Measurements from ENCODE around the gene CACNA1D. TPM values are rescaled to one million over a fixed set of nuclear protein-coding genes. Genes with fewer than 3 reads are reported as not detected.

The CACNA1D gene
- total RNA-seq, 1 experiment from 2014 or later, result not detected

DNA sequence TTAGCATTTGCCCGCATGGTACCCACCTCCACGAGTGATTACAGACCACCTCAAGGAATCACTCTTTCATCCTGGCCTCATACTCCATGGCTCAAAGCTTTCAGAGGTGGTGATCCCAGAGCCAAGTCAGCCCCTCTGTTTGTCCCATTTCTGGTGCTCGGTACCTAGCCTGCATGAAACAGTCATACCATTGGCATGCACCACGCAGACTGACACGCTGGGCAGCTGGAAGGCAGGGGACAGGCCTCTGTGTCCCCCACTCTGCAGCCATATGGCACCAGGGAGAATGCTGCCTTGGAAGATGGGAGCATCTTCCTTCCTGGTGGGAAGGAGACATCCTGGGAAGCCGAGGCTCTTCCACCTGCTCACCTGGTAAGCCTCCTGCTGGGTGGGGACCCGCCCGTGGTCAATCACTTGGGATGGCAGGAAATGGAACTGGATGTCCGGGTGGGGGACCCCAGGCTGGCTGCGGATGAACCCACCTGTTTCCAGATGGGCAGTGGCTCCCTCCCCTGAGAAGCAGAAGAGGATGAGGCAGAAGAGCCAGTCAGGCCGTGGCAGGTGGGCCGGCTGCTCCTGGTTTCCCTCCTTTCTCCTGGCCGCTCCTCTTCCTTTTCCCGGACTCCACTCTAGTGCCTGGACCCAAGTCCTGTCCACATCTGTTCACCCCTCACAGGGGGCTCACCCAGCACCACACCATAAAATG lies 324.9 kb downstream of the CACNA1D start:
- no peak for DNase-seq (ENCODE audit: low read depth)

DNA sequence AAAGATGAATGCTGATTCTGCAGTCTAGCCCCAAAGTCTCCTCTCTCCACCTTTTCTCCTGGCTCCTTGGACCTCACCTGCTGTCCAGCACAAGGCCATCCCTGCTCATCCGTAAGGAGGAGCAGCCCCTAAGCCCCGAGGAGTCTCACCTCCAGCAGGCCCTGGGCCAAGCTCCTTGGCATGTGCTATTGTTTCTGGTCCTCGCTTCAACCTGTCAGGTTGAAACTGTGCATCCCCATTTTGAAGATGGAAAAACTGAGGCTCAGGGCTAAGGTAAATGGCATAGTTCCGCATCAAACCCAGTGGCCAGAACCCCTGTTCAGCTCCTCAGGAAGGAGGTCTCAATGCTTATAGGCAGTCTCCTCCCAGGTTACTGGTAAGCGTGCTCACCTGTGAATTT lies 325.7 kb downstream of the CACNA1D start:
- no peak for DNase-seq (ENCODE audit: low read depth)

DNA sequence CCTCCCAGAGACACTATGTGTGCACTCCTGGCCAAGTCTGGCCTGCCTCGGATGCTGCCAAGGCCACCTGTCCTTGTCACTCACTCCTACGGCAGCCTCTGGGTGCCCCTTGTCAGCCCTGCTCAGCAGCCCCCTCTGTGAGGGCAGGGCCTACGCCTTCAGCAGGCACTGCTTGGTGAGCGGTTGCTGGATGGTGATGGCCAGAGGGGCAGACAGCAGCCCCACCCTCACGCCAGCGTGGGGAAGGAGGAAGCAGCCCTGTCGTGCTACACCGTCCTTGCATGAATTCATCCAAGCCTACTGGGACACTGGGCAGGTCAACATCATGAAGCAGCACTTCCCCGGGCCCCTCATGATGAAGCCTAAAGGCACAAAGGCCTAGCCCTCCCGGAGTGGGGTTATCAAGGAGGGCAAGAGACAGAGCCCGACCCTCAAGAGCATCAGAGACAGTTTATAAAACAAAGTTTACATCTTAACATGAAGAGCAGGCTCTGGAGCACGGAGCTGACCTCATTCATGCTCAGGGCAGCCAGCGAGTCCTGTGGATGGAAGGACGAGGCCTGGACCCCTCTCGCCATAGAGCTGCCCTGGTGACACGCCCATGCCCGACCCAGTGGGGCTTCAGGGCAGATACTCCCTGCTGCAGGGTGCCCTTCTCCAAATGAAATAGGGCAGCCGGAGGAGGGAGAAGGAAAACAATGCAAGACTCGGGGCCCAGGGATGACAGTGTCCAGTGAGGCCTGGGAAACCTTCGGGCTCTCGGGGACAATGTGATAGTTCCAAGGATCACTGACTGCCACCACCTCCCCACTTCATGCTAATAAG lies 326.6 kb downstream of the CACNA1D start:
- DNase-seq (ENCODE audit: low read depth), result no peak

DNA sequence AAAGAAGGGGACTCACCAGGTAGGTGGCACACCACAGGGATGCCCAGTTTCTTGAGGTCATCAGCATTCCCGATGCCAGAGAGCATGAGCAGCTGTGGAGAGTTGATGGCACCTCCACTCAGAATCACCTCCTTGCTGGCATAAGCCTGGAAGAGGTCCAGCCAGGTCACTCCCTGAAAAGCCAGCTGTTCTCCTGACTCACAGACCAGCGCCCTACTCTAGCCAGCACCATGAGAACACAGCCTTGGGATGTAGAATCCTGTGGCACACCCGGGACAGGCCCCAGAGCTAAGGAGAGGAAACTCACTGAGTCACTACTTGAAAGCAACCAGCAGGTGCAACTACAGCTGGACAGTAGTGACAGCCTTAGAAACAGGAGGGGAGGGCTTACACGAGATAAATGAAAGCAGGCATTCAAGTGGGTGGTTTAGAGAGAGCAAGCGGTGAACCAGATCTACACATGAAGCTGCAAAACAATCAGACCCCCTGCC lies 327.3 kb downstream of the CACNA1D start:
- DNase-seq (ENCODE audit: low read depth), result peak; percentile 34

DNA sequence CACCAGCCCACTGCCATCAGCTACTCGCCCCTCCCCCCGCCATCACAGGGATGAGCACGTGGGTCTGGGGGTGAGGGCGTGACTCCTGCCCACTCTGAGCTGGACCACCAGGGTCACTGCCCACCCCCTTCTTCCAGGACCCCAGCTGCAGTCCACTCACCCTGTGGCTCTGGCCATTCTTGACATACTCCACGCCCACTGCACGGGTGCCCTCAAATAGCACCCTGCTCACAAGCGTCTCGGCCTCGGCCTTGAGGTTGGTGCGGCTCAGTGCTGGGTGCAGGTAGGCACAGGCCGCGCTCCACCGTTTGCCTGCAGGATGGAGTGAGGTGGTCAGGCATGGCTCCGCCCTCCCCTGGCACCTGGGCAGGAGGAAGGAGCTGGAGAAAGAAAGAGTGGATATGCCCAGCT lies 327.9 kb downstream of the CACNA1D start:
- DNase-seq (ENCODE audit: low read depth), result no peak

DNA sequence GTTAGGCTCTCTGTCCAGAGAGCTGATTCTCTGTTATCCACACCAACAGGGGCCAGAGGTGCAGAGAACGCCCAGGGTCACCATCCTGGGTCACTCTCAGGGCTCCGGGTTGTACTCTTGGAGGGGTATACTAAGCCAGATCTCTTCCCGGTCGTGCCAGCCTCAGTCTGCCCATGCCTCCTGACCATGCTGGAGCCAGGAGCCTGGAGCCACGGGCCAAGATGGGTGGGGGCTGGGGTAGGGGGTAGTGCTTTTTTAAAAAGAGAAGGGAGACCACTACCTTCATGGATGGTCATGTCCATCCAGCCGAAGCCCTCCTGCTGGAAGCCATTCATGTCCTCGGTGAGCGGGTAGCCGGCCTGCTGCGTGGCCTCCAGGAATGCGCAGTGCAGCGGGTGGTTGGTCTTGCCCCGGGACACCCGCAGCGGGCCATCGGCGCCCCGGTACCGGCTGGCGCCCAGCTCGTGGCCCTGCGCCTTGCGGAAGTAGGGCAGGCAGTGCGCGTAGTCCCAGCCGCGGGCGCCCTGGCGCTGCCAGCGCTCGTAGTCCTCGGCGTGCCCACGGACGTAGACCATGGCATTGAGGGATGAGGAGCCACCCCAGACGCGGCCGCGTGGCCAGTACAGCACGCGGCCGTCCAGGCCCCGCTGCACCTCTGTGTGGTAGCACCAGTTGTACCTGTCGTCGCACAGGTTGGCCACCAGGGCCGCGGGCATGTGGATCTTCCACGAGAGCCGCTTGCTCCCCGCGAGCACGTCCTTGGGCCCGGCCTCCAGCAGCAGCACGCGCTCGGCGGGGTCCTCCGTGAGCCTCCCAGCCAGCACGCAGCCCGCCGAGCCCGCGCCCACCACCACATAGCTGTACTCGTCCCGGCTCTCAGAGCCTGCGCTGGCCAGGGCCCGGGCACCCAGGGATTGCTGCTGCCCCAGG lies 328.9 kb downstream of the CACNA1D start:
- no peak for DNase-seq (ENCODE audit: low read depth)

DNA sequence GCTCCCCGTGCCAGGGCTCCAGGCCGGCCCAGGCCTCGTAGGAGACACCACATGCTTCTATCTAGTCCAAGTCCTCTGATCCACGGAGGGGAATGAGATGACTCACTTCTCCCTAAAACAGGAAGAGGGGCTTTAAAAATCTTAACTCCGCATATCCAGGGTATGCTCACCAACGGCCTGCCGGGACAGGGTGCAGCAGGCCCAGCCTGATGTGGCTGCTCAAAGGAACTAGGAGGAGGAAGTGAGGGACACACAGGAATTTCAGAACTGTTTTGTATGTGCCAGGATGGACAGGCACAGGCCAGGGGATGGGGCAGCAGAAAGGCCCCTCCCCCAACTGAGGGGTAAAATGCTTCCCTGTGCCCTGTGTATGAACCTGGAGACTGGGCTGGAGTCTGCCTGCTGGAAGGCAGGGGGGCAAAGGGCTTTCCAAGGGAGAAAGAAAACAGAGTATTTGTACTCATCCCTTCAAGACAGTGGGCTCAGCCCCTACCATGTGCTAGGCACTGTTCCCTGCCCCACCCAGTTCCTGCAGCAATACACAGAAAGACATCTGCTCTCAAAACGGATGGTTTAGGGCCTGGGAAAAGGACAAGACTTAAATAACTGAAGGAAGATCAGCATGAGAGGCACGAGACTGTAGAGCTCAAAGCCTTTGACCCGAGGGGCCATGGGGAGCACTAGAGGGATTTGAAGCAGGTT lies 329.7 kb downstream of the CACNA1D start:
- DNase-seq (ENCODE audit: low read depth), result no peak

DNA sequence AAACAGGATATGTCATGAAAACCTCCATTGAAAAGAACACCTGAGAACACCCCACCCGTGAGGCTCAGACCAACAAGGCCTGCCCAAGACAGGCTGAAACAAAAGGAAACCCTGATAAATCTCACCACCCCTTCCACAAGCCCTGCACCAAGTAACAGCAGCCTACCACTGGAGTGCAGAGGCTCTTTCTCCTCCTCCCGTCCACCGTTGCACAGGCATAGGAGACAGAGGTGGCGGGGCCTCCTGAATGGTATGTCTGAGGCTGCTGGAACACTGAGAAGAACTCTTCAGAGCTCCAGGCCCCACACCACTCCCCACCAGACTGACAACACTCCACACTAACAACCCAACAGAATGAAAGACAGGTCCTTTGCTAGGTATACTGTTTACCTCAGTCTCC lies 330.4 kb downstream of the CACNA1D start:
- no peak for DNase-seq (ENCODE audit: low read depth)

DNA sequence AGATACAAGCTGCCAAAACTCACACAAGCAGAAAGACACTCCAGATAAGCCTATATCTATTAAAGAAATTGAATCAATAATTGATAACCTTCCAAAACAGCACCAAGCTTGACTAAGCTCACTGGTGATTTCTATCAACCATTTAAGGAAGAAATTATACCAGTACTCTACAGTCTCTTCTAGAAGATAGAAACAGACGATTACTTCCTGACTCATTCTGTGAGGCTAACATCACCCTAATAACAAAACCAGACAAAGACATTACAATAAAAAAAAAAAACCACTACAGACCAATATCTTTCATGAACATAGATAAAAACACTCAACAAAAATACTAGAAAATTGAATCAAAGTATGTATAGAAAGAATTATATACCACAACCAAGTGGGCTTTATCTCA lies 331.6 kb downstream of the CACNA1D start:
- DNase-seq (ENCODE audit: low read depth), result no peak

DNA sequence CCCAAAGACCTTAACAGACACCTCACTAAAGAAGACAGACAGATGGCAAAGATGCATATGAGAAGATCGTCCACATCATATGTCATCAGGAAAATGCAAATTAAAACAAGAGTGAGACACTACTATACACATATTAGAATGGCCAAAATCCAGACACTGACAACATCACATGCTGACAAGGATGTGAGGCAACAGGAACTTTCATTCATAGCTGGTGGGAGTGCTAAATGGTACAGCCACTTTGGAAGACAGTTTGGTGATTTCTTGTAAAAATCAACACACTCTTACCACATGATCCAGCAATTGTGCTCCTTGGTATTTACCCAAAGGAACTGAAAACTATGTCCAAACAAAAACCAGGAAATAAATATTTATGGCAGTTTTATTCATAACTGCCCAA lies 334.2 kb downstream of the CACNA1D start:
- no peak for DNase-seq (ENCODE audit: low read depth)

DNA sequence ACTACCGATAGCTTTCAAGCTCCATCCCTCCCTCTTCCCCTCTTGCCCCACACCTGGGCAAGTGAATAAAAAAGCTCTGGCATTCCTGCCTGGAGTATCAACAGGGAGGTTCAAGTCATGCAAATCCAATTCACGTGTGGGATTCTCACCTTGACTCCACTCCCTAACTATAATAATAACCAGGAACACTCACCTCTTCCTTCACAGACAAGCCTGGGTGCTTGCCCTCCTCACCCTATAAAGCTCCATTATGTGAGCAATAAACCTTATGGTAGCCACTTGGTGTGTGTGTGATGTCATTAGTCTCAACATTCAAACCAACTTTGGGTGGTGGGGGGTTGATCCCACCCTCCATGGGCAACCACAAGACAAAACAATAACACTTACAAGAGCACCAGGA lies 335.2 kb downstream of the CACNA1D start:
- no peak for DNase-seq (ENCODE audit: low read depth)

DNA sequence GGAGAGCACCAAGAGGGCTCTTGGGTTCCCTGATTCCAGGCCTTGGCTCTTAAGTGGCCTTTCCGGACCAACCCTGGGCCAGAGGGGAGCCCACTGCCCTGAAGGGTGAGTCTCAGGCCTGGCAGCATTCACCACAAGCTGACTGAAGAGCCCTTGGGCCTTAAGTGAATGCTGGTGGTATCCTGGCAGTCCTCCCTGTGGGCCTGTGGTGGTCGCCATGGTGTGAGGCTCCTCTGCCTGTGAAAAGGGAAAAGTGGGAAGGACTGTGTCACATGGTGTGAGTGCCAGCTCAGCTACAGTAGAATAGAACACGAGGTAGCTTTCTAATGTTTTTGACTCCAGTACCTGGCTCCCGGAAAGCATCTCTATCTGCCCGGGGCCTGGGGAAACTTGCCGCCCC lies 336.5 kb downstream of the CACNA1D start:
- no peak for DNase-seq (ENCODE audit: low read depth)

DNA sequence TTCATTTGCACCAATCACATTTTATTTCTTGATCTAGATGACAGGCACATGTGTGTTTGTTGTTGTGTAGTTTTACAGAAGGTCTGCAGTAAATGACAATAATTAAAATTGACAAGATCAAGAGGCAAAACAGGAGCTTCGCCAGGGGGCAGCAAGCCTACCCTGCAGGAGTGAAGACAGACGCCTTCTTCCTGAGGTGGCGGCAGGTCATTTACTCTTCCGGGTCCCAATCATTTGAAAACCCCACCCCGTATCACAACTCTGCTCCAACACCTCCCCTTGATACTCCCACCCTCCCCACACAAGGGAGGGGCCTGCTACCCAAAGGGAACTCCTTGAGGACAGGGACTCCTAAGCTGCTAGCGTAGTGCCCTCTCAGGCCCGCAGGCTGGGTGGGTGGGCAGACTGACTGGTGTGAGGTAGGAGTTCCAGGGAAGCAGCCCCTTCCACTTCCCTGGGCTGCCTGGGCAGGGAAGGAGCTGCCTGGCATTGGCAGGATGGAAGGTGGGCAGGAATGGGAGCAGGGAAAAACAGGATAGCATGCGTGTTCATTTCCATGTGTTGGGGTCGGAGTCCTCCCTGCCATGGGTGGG lies 338.7 kb downstream of the CACNA1D start:
- DNase-seq (ENCODE audit: low read depth), result no peak

DNA sequence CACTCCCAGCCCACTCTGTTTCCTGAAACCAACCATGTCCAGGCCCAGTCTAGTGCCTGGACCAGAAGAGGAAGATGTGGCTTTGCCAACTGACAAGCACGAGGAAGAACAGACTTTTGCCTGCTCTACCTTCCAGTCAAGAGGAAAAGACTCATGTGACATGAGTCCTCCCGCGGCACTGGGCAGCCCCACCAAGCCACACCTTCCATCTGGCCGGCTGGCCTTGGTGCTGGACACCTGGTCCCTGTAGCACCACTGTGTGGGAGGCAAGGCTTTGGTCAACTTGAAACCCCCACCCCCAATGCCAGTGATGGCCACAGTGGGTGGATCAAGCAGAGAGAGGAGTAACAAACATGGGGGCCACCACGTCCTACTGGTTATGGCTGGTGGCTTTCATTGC lies 339.3 kb downstream of the CACNA1D start:
- no peak for DNase-seq (ENCODE audit: low read depth)

DNA sequence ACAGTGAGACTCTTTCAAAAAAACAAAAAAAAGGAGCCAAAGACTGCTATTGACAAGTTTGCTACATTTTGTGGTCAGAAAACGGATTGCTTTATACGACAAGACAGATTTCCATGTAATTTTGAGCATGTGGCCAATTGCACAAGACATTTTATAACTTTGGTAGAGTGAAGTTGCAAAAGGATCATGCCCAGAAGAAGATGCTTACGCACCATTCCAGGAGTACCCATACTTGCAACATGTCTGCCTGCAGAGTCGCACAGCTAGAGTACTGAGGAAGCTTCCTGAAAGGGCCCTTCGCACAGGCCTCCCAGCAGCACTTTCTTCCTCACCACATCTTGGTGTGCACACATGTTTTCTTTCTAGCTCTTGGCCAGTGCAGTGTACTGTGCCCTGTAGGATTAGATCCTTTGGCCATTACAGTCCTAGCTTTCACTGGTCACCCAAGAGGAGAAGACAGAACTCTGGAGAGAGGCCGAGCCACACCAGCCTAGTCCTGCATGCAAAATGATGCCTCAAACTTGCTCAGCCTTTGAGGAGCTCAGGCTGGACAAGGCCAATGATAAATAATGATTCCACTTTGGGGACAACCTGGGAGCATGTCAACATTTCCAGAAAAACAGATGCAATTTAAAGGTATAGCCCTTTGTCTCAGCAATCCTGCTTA lies 340.2 kb downstream of the CACNA1D start:
- DNase-seq (ENCODE audit: low read depth), result no peak

DNA sequence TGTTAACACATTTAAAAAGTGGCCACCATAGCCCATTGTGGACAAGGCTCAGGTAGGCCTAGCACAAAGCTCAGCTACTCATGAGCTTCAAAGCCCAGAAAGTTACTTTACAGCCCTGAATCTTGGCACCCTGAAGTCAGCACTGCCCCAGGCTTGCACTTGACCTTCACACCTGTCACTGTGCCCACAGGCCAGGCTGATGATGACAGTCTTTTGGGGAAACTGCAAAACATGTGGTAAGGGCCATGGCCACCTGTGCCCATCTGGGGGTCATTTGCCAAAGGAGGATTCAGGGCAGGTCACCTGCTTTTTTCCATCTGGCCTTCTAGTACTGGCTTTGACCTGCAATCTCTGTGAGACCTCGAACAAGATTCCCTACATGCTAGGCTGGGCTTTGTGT lies 340.8 kb downstream of the CACNA1D start:
- DNase-seq (ENCODE audit: low read depth), result no peak

DNA sequence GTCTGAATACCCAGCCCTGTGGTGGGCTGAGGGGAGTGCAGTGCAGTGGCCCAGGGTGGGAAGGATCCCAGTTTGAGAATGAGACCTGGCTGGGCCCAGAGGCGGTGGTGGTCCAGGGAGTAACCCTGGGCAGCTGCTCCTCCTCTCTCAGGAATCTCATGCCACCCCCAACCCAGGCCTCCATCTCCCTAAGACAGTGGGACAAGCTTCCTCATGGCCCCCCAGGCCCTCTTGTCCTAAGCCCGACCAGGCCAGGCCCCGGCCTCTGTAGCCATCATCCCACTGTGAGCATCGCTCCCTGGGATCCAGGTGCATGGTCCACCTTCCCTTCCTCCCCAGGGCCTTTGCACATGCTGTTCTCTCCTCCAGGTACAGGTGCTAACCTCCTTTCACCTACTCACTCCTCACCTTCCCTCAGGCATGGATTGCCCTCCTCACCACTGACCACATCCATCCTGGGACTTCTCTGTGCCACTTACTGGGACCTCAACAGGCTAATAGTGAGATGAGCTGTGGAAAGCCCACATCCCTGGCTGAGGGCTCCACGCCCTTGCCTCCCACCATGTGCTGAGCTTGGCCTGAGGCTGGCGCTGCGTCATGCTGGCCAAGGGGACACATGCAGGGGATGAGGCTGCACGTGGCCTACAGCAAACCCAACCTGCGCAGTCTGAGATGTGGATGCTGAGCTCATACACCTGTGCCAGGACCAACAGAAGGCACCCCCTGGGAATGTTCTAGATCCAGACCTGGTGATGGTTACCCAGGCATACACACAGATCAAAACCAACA lies 341.9 kb downstream of the CACNA1D start:
- DNase-seq (ENCODE audit: low read depth), result no peak

DNA sequence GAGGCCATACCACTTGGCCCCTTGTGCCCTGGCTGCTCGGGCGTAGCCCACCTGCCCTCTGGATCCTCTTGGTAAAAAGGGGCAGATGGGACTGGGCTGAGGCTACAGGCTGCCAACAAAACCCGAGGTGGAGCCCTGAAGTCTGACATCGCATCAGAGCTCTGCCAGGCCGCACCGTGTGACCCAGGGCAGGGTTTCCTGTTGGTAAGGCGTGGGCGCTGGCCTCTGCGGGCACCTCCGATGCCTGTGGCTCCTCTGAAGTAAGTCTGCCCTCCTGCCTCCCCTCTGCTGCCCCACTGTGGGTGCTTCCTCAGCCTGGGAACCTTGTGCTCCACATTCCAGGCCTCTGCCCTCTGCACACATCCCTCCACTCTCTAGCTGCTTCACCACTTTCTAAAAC lies 342.9 kb downstream of the CACNA1D start:
- DNase-seq (ENCODE audit: low read depth), result peak; percentile 14

DNA sequence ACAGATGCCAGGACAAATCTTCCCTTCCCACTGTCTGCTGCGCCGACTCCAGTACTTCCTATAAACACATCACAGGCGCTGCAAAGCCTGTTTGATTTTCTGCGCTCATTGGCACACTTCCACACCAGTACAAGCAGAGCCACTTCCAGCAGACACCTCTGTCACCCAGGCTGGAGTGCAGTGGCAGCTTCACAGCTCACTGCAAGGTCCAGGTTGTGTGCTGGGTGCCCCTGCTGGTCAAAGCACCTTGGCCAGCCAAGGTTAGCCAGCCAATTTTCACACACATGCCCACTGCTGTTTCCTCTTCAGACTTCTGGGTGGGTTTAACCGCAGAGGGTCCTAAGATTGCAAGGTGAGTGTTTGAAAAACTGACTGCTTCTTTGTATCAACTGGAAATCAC lies 346.9 kb downstream of the CACNA1D start:
- DNase-seq (ENCODE audit: low read depth), result no peak
